Stimulated activated CD4-positive, alpha-beta T cell treated with anti-CD3 and anti-CD28 coated beads, Interleukin-15, amount 100 ng/mL, for 24 hours (primary cell): ENCODE results near the gene SPC24.
A peak's percentile ranks its signal among the peaks of the same experiment; 100 is the strongest.
"Not testable (repeated sequence)": the region's sequence is repeated elsewhere in the genome, so short reads cannot be mapped to it uniquely, and the experiment has no call there.

Experiments
- DNase-seq: peaks from one replicate; pipeline ENCODE4 v3.0.0-alpha.2; 2020

The SPC24 gene

GRCh38 chr19:11123114-11123513 is 32.5 kb downstream of the SPC24 start:
- DNase-seq, result no peak

GRCh38 chr19:11121963-11122362 is 33.6 kb downstream of the SPC24 start:
- not testable (repeated sequence) for DNase-seq

GRCh38 chr19:11116507-11116906 is 39.1 kb downstream of the SPC24 start:
- no peak for DNase-seq

GRCh38 chr19:11115895-11116446 is 39.6 kb downstream of the SPC24 start:
- no peak for DNase-seq

- DNase-seq, result no peak
These were observed 40.5 kb downstream of the SPC24 start for GRCh38 chr19:11115042-11115441.

- no peak for DNase-seq
These were observed 42.4 kb downstream of the SPC24 start for GRCh38 chr19:11113140-11113708.

GRCh38 chr19:11111771-11112144 is 43.8 kb downstream of the SPC24 start:
- DNase-seq, result no peak

GRCh38 chr19:11111117-11111770 is 44.3 kb downstream of the SPC24 start:
- DNase-seq, result no peak

GRCh38 chr19:11108746-11109145 is 46.8 kb downstream of the SPC24 start:
- DNase-seq, result no peak

GRCh38 chr19:11106477-11106876 is 49.1 kb downstream of the SPC24 start:
- no peak for DNase-seq

GRCh38 chr19:11105014-11105636 is 50.5 kb downstream of the SPC24 start:
- DNase-seq, result no peak

- DNase-seq, result not testable (repeated sequence)
These were observed 51.9 kb downstream of the SPC24 start for GRCh38 chr19:11103667-11104066.

- DNase-seq, result no peak
These were observed 52.6 kb downstream of the SPC24 start for GRCh38 chr19:11102944-11103343.

GRCh38 chr19:11101057-11101456 is 54.5 kb downstream of the SPC24 start:
- DNase-seq, result no peak

GRCh38 chr19:11100049-11100448 is 55.5 kb downstream of the SPC24 start:
- DNase-seq, result no peak

GRCh38 chr19:11098861-11099260 is 56.7 kb downstream of the SPC24 start:
- DNase-seq, result no peak

- no peak for DNase-seq
These were observed 57.3 kb downstream of the SPC24 start for GRCh38 chr19:11098327-11098726.

GRCh38 chr19:11097367-11097766 is 58.2 kb downstream of the SPC24 start:
- DNase-seq, result not testable (repeated sequence)

GRCh38 chr19:11096210-11096841 is 59.3 kb downstream of the SPC24 start:
- peak; percentile 59 for DNase-seq
